Measurements from ENCODE around the gene DNAH2.

The DNAH2 gene

DNA sequence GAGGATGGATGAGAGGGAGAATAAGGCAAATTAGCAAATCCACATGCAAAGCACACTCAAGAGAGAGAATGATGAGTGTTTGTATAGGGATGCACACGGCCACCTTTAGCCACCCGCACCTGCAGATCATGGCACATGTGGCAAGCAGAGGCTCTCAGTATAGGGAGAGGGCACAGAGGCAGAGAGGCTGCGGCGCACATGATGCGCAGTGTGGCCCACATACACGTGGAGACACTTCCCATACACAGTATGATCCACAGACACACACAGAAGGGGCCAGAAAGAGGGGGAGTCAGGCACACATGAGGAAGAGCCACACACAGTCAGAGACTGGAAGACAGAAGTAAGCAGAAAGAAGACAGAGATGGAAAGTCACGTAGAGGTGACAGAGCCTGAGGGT, 164.5 kb downstream of the DNAH2 start:
- DNase-seq, result no peak

DNA sequence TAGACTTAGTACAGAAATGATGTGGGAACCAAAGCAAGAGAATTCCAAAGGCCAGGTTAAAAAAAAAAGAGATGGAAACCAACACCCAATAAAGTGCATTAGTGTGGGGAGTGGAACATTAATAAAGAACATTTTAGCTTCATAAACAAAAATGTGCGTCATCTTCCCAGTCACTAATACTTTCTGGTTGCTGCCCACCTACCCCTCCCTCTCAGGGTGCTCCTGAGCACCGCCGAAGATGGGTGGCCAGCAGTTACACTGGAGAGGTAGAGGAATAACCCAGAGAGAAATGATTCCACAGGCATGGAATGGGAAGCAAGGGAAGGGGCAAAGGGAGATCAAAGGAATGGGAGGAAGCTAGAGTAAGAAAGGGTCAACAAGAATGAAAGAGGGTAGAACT, 165.1 kb downstream of the DNAH2 start:
- no peak for DNase-seq
